Smooth muscle cell of the pulmonary artery (primary cell): ENCODE measurements around the gene DARS1. TPM values are rescaled to one million over a fixed set of nuclear protein-coding genes. Genes with fewer than 3 reads are reported as not detected.

Source experiments
- total RNA-seq: library from RNA; depleted of rRNA; stranded (reverse); fragments of >200 nt; gene quantifications from 2 replicates; pipeline ENCODE4 v1.2.3, GENCODE V29; 2014

The DARS1 gene
- total RNA-seq = 97.0 and 127 TPM in 2 replicates

DNA sequence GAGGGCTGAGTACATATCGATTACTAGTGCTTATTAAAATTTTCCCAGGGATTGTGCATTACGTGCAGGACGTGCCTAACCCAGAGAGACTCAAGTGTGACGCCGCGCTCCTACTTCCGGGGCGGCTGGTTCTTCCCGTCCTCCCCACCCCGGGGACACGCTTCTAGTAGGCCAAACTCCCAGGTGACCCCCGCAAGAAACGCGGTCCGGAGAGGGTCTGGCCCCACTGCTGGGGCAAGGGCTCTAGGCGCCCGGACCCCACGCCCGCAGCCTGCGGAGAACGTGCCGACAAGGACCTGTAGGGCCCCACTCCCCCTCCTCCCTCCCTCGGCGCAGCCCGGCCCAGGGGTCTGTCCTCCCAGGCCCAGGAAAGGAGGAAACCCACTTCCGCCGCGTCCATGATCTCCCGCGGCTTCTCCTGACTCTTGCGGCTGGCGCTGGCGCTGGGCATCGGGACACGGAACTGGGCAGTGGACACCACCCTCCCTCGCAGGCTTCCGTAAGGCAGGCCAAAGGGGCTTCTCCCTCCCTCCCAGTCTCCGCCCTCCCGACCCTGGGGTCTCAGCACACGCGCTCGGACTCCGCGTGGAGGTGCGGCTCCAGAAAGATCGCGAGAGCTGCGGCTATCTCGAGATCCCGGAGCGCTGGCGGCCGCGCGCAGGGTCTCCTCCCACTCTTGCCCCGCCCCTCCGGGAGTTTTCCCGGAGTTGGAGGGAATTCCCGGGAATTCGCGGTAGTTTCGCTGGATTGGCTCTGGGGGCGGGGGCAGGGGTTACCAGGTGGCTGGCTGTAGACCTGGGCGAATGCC, at the start of gene DARS1:
Gene DARS1, minus strand, starts transcription at position 609 of the 808 bp plus-strand sequence. Its CDS starts 158 bp downstream, at position 451.

DNA sequence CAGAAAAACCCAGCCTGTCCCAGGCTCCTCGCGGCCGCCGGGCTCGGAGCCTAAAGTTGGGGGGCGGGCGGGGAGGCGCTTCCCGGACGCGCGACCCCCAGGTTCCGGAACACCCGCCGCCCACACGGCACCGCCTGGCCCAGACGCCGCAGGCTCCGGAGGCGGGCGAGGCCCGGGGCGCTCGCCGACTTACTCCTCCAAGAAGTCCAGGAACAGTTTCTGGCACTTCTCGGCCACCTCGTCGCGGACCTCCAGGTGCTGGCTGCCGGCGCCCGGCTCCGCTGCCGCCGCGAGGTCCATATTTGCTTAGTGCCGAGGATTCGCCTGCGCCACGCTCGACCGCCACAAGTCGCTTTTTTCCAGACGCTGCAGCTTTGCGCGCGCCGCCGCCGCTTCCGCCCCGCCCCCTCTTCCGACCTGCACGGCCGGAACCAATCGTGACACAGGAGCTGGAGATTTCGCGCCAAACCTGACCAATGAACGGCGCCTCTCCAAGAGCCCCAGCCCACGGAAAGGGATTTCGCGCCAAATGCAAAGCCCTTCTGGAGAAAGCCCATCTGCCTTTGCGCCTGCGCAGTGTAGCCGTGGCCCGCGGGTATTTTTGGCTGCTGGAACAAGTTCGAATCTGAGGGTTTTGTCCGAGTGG, 109.2 kb downstream of the DARS1 start, which contains the start of gene MCM6:
Gene MCM6, minus strand, starts transcription at position 378 of the 646 bp plus-strand sequence. Its CDS starts 78 bp downstream, at position 300.

Other genes with a start within 250 kb of the DARS1 start
- gene UBXN4, start 243.8 kb downstream of the DARS1 start, total RNA-seq = 65.6 and 79.0 TPM in 2 replicates
- gene LCT, start 148.4 kb downstream of the DARS1 start, total RNA-seq = under 0.01 and 0.03 TPM in 2 replicates
- gene MCM6, start 109.2 kb downstream of the DARS1 start, total RNA-seq = 9.6 and 14.3 TPM in 2 replicates
- gene CXCR4, start 132.5 kb upstream of the DARS1 start, total RNA-seq = 0.85 and 2.0 TPM in 2 replicates